ENCODE results near the gene SEMA3D. TPM values are rescaled to one million over a fixed set of nuclear protein-coding genes. Genes with fewer than 3 reads are reported as not detected.
"Not testable (repeated sequence)": the region's sequence is repeated elsewhere in the genome, so short reads cannot be mapped to it uniquely, and the experiment has no call there.

The SEMA3D gene
- total RNA-seq, 6 experiments from 2014 or later = 0.18 to 1.3 (median 0.30) TPM

- 33% methylated on average over 2 of the region's 2 CpGs for WGBS (ENCODE audit: insufficient coverage, low coverage, low lambda C conversion rate, missing lambda C conversion rate)
- TF ChIP-seq, protein P1, sequence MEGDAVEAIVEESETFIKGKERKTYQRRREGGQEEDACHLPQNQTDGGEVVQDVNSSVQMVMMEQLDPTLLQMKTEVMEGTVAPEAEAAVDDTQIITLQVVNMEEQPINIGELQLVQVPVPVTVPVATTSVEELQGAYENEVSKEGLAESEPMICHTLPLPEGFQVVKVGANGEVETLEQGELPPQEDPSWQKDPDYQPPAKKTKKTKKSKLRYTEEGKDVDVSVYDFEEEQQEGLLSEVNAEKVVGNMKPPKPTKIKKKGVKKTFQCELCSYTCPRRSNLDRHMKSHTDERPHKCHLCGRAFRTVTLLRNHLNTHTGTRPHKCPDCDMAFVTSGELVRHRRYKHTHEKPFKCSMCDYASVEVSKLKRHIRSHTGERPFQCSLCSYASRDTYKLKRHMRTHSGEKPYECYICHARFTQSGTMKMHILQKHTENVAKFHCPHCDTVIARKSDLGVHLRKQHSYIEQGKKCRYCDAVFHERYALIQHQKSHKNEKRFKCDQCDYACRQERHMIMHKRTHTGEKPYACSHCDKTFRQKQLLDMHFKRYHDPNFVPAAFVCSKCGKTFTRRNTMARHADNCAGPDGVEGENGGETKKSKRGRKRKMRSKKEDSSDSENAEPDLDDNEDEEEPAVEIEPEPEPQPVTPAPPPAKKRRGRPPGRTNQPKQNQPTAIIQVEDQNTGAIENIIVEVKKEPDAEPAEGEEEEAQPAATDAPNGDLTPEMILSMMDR (IDR thresholded peaks at IDR 0.05) = no peak
- no peak for TF ChIP-seq POLR2A (IDR thresholded peaks at IDR 0.05)
- no peak for ATAC-seq
- H3K36me3 ChIP-seq = no peaks in the 10 kb centered on the region
- H3K27ac ChIP-seq = no peak overlapping the region
- no peaks in the 10 kb centered on the region for H3K9me3 ChIP-seq
- no peak for DNase-seq
- H3K4me1 ChIP-seq = no peaks in the 10 kb centered on the region
- no peak overlapping the region for H3K4me3 ChIP-seq
- H3K27me3 ChIP-seq = no peaks in the 10 kb centered on the region
- intact Hi-C loops (cut with DNase I) = no loop called here
These were observed 189.2 kb downstream of the SEMA3D start for GRCh38 chr7:84997626-84998025.

- H3K4me3 ChIP-seq; H3K4me1 ChIP-seq; H3K27ac ChIP-seq; ATAC-seq; DNase-seq; H3K36me3 ChIP-seq; intact Hi-C loops (cut with DNase I); H3K9me3 ChIP-seq; H3K27me3 ChIP-seq: not testable (repeated sequence)
- WGBS (ENCODE audit: insufficient coverage, low coverage, low lambda C conversion rate, missing lambda C conversion rate) = 59% methylated on average over 3 of the region's 9 CpGs
These were observed 193.9 kb downstream of the SEMA3D start for GRCh38 chr7:84992954-84993353.

- TF ChIP-seq, protein P1 (IDR thresholded peaks at IDR 0.05) = peak in 1 of 4 donors; percentile 7
- TF ChIP-seq POLR2A (IDR thresholded peaks at IDR 0.05) = no peak
- Histone ChIP-seq H3K27me3 (no peaks in the 10 kb centered on the region), H3K4me3 (no peak overlapping the region), H3K27ac (no peak overlapping the region), H3K36me3 (no peaks in the 10 kb centered on the region), H3K9me3 (no peaks in the 10 kb centered on the region), H3K4me1 (no peaks in the 10 kb centered on the region)
- no peak for ATAC-seq
- intact Hi-C loops (cut with DNase I) = no loop called here
- WGBS (ENCODE audit: insufficient coverage, low coverage, low lambda C conversion rate, missing lambda C conversion rate) = 77% methylated on average over 2 of the region's 2 CpGs
- no peak for DNase-seq
These were observed 201.6 kb downstream of the SEMA3D start for GRCh38 chr7:84985073-84985784.

DNA sequence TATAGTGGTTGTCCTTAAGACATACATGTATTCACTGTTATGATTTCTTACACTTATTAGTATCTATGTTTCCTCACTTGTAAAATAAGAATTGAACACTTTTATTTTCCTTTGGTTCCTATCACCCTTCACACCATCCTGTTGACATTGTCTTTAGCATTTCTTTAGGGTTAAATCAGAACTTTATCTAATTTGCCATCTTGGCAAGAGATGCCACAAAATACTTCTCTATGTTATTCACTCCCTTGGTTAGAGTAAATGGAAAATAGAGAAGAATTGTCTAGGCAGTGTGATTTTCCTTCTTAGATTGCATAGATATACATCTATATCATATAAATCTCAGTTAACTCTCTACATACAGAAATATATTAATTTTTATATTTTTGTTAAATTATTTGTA is 204.7 kb downstream of the SEMA3D start:
- ATAC-seq = no peak
- no peak overlapping the region for H3K27ac ChIP-seq
- intact Hi-C loops (cut with DNase I) = no loop called here

More for the DNA sequence above, 204.7 kb downstream of the SEMA3D start:
- TF ChIP-seq POLR2A (IDR thresholded peaks at IDR 0.05) = no peak
- TF ChIP-seq, protein P1 (IDR thresholded peaks at IDR 0.05) = no peak
- Histone ChIP-seq H3K9me3 (no peaks in the 10 kb centered on the region), H3K4me1 (no peaks in the 10 kb centered on the region), H3K4me3 (no peak overlapping the region), H3K36me3 (no peaks in the 10 kb centered on the region), H3K27me3 (no peaks in the 10 kb centered on the region)
- no peak for DNase-seq
